GM21447 (cell line): ENCODE results near the gene SAA4.
"Not testable (repeated sequence)": the region's sequence is repeated elsewhere in the genome, so short reads cannot be mapped to it uniquely, and the experiment has no call there.

Experiments
- ATAC-seq: cut with Tn5 transposase; IDR thresholded peaks from one replicate; pipeline ENCODE4 v1.9.1; 2021; ENCODE audit not compliant: unreplicated experiment

SAA4 gene

GRCh38 chr11:18191376-18191775 is 45.2 kb downstream of the SAA4 start:
- ATAC-seq: no peak

DNA sequence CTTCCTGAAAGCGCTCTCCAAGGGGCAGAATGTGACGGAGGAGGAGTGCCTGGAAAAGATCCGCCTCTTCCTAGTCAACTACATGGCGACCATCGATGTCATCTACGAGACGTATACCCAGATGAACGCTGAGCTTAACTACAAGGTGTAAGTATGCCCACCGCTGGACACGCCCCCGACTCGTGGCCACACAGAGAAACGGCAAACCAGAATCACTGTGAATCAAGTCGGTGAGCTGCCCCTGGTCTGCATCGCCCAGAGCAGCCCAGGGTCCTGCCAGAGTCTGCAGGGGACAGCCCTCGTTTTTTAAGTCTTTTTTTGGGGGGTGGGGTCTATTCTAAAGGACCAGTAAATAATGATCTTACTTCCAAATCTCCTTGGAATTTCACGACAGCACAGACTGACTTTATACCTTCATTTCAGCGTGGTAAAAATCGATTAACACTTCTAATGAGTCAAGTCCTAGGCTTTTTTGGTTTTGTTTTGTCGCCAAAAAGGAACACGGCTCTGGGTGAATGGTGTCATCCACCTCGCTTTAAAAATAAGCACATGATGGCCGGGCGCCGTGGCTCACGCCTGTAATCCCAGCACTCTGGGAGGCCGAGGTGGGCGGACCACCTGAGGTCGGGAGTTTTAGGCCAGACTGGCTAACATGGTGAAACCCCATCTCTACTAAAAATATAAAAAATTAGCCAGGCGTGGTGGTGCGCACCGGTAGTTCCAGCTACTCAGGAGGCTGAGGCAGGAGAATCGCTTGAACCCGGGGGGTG is 46.9 kb downstream of the SAA4 start:
- not testable (repeated sequence) for ATAC-seq

- no peak for ATAC-seq
Measured at GRCh38 chr11:18188796-18189195, 47.8 kb downstream of the SAA4 start.
